Measurements from ENCODE around the gene SPDYE17.
"Not testable (repeated sequence)": the region's sequence is repeated elsewhere in the genome, so short reads cannot be mapped to it uniquely, and the experiment has no call there.

The SPDYE17 gene

DNA sequence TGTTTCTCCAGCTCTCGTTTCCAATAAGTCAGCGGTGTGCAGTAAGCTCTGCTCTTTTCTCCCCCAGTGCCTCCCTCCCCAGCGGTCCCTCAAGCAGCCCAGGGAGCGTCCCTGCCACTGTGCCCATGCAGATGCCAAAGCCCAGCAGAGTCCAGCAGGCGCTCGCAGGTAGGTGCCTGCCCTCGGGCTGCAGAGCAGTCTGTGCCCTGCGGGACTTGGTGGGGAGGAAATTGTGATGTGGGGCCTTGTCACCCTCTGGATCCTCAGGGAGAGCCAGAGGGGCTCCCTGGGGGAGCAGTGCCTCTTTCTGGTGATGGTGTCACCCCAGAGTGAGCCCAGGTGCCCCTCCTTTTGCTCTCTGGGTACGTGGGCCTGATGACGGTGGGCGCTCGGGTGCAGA lies 42.0 kb downstream of the SPDYE17 start:
- H3K4me3 Mint-ChIP-seq; H3K27me3 Mint-ChIP-seq; DNase-seq; H3K36me3 Mint-ChIP-seq (ENCODE audit: low read depth); H3K9me3 Mint-ChIP-seq; H3K27ac Mint-ChIP-seq; ATAC-seq; H3K4me1 Mint-ChIP-seq: not testable (repeated sequence)

GRCh38 chr7:76985924-76986717 lies 46.0 kb downstream of the SPDYE17 start:
- not testable (repeated sequence) for H3K4me1 Mint-ChIP-seq; H3K4me3 Mint-ChIP-seq; H3K27ac Mint-ChIP-seq; DNase-seq; H3K36me3 Mint-ChIP-seq (ENCODE audit: low read depth); ATAC-seq; H3K9me3 Mint-ChIP-seq; H3K27me3 Mint-ChIP-seq

- not testable (repeated sequence) for H3K27ac Mint-ChIP-seq; H3K4me3 Mint-ChIP-seq; H3K9me3 Mint-ChIP-seq; H3K36me3 Mint-ChIP-seq (ENCODE audit: low read depth); DNase-seq; H3K27me3 Mint-ChIP-seq; H3K4me1 Mint-ChIP-seq
- ATAC-seq, result peak; percentile 99
These were observed 47.4 kb downstream of the SPDYE17 start for GRCh38 chr7:76984784-76985136.

GRCh38 chr7:76983937-76984783 lies 48.0 kb downstream of the SPDYE17 start:
- peak; percentile 30 for ATAC-seq
- H3K4me3 Mint-ChIP-seq; H3K36me3 Mint-ChIP-seq (ENCODE audit: low read depth); H3K27ac Mint-ChIP-seq; H3K27me3 Mint-ChIP-seq; DNase-seq; H3K4me1 Mint-ChIP-seq; H3K9me3 Mint-ChIP-seq: not testable (repeated sequence)

GRCh38 chr7:76983333-76983732 lies 48.8 kb downstream of the SPDYE17 start:
- H3K4me1 Mint-ChIP-seq; ATAC-seq; H3K27ac Mint-ChIP-seq; H3K27me3 Mint-ChIP-seq; H3K36me3 Mint-ChIP-seq (ENCODE audit: low read depth); H3K4me3 Mint-ChIP-seq; H3K9me3 Mint-ChIP-seq; DNase-seq: not testable (repeated sequence)

DNA sequence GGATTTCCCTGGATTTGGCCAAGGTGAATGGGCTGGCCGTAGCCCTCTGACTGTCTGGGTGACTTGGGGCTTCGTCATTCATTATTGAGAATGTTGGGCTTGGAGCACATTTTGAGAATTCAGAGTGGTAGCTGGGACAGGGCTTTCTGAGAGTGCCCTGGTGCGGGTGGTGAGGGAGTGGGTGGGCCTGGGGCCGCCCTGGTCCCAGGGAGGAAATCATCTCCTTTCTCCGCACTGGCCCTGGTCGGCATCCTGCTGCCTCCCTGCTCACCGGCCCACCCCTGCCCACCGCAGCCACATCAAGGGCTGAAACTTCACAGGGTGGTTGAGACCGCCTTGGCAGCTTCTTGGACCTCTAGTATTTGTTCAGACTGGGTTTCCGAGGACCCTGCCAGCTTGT lies 49.7 kb downstream of the SPDYE17 start:
- H3K27ac Mint-ChIP-seq; H3K4me1 Mint-ChIP-seq; H3K4me3 Mint-ChIP-seq; DNase-seq; H3K9me3 Mint-ChIP-seq; H3K27me3 Mint-ChIP-seq; H3K36me3 Mint-ChIP-seq (ENCODE audit: low read depth); ATAC-seq: not testable (repeated sequence)

DNA sequence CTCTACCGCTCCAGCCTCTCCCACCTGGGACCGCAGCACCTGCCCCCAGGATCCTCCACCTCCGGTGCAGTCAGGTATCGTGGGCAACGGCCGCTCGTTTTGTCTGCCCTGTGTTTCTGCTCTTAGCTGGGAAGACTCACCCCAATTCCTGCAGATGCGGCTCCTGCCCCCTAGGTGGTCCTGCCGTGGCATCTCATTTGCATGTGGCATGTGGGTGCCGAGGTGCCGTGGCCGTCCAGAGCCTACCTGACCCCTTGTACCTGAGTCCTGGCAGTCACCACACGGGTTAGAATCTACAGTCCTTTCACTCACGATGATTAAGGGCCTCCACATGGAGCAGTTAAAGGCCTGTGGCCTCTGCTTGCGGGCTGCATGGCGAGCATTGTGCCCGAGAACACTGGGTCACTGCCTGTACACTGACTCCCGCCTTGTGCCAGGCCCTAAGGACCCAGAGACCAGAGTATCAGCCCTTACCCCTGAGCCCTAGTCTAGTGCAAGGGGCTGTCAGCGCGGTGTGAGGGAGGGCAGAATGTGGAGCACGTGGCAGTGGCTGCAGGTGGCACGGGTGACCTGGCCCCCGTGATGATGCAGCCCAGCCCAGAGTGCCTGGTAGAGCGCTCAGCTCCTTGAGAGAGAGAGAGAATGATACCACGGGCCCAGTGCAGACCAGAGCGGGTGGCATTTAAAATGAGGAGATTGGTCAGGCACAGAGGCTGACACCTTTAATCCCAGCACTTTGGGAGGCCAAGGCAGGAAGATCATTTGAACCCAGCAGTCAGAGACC lies 50.8 kb downstream of the SPDYE17 start:
- not testable (repeated sequence) for ATAC-seq; H3K4me3 Mint-ChIP-seq; H3K36me3 Mint-ChIP-seq (ENCODE audit: low read depth); H3K27me3 Mint-ChIP-seq; H3K27ac Mint-ChIP-seq; H3K4me1 Mint-ChIP-seq; H3K9me3 Mint-ChIP-seq; DNase-seq

- not testable (repeated sequence) for H3K27me3 Mint-ChIP-seq; H3K4me3 Mint-ChIP-seq; H3K36me3 Mint-ChIP-seq (ENCODE audit: low read depth); DNase-seq; H3K4me1 Mint-ChIP-seq; H3K9me3 Mint-ChIP-seq; ATAC-seq; H3K27ac Mint-ChIP-seq
These were observed 51.6 kb downstream of the SPDYE17 start for GRCh38 chr7:76980576-76980975.

- ATAC-seq, H3K4me1 Mint-ChIP-seq, H3K4me3 Mint-ChIP-seq, H3K27me3 Mint-ChIP-seq, H3K27ac Mint-ChIP-seq, H3K9me3 Mint-ChIP-seq, DNase-seq: not testable (repeated sequence)
- H3K36me3 Mint-ChIP-seq (ENCODE audit: low read depth), result peaks cover 12% of the 10 kb centered on the region
These were observed 54.3 kb downstream of the SPDYE17 start for GRCh38 chr7:76977761-76978367.

DNA sequence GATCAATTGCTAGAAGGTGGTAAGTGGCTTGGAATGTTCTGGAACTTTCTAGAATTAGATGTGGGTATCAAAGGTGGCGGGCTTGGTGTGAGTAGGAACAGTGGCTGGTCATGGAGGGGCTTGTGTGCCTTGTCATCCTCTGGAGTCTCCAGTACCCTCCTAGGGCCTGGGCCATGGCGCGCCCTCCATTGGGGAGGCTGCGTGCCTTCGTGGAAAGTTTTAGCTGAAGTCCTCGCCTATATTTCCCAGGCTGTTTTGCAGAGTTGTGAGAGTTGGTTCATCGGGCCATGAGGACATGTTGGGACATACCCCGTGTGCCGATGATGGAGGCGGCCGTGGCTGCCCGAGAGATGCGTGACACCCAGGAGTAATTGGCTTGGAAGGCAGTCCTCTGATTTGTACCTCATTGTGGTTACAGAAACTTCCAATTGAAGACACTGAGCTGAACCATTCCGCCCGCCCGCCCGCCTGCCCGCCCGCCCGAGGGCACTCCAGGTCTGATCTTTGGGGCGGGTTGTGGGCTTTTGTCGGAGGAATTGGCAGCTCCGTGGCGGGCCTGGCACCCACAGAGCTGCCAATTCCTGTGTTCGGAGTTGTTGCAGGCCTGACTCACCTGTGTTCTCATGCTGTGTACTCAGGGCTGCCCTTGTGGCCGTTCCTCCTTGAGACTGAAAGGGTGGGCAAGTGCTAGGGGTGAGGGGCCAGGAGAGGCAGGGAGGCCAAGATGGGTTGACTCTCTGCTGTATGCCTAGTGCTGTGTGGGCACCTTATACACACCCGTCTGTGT lies 57.2 kb downstream of the SPDYE17 start:
- H3K4me1 Mint-ChIP-seq; H3K27ac Mint-ChIP-seq; ATAC-seq; H3K27me3 Mint-ChIP-seq; H3K36me3 Mint-ChIP-seq (ENCODE audit: low read depth); H3K4me3 Mint-ChIP-seq; DNase-seq; H3K9me3 Mint-ChIP-seq: not testable (repeated sequence)

GRCh38 chr7:76974336-76974735 lies 57.8 kb downstream of the SPDYE17 start:
- not testable (repeated sequence) for H3K9me3 Mint-ChIP-seq; H3K27me3 Mint-ChIP-seq; H3K27ac Mint-ChIP-seq; ATAC-seq; H3K36me3 Mint-ChIP-seq (ENCODE audit: low read depth); DNase-seq; H3K4me1 Mint-ChIP-seq; H3K4me3 Mint-ChIP-seq

GRCh38 chr7:76972391-76972790 lies 59.8 kb downstream of the SPDYE17 start:
- not testable (repeated sequence) for H3K27me3 Mint-ChIP-seq; H3K4me3 Mint-ChIP-seq; H3K9me3 Mint-ChIP-seq; DNase-seq; H3K27ac Mint-ChIP-seq; H3K36me3 Mint-ChIP-seq (ENCODE audit: low read depth); H3K4me1 Mint-ChIP-seq; ATAC-seq
